K562 (cell line): Measurements from ENCODE around the gene LAMTOR4. TPM values are rescaled to one million over a fixed set of nuclear protein-coding genes. Genes with fewer than 3 reads are reported as not detected.

Experiments used
- ATAC-seq: fragments of 200-7000 bp; cut with Tn5 transposase; 3 replicates; pipeline ENCODE4 v1.9.1; 2020; ENCODE audit warnings: moderate library complexity
- BruUV-seq: library from RNA; stranded (reverse); fragments of 400-500 nt; replicated peaks from 2 replicates; lab custom pipeline; 2021; lab: Mats Ljungman, UMichigan
- CTCF ChIA-PET: fragments of 300-600 bp; formaldehyde crosslinking; extraction: SDS; loops from one replicate; lab custom pipeline; 2021; ENCODE audit warnings: low intra/inter-chr PET ratio; lab: Yijun Ruan, JAX
- POLR2A ChIA-PET: fragments of 300-600, 350-650 bp; sonication (Branson Sonifier 250); formaldehyde crosslinking; extraction: SDS; loops from one replicate; lab custom pipeline; 2021; ENCODE audit warnings: antibody characterized with exemption, inconsistent platforms; lab: Yijun Ruan, JAX
- DNase-seq, 4 experiments: peaks; one replicate each; pipeline versions ENCODE4 v3.0.0 to v3.0.0-alpha.2; 2011 to 2018; ENCODE audit warnings: low spot score in 3 of 4, mixed read lengths in 3 of 4; ENCODE audit errors: extremely low read depth in 1 of 4
- FAIRE-seq: peaks from 2 replicates; lab custom pipeline; 2011; peaks lifted over from hg19 to GRCh38; lab: Jason Lieb, UNC
- H2AFZ ChIP-seq: 2 replicates; pipeline ENCODE4 v1.6.0; 2011; ENCODE audit warnings: low read depth, low read length, control low read depth, inconsistent platforms
- H3K27ac ChIP-seq: fragments of 200-600 bp; 3 replicates; pipeline ENCODE4 v1.8.0; 2011; ENCODE audit warnings: low read depth, mild to moderate bottlenecking, control low read depth, inconsistent platforms, low read length, moderate library complexity, mixed read lengths; ENCODE audit errors: extremely low read depth
- H3K27me3 ChIP-seq, 2 experiments: fragments of 300-600 bp in 1 of 2; 2 replicates in 1 of 2; 3 replicates in 1 of 2; pipeline versions ENCODE4 v1.6.0 to v1.8.0; 2011; ENCODE audit warnings: inconsistent platforms in 2 of 2, low read length in 2 of 2, mild to moderate bottlenecking in 1 of 2, mixed read lengths in 1 of 2, moderate library complexity in 1 of 2; ENCODE audit not compliant: control insufficient read depth in 2 of 2, insufficient read depth in 2 of 2
- H3K36me3 ChIP-seq: fragments of 300-600 bp; 3 replicates; pipeline ENCODE4 v1.8.0; 2011; ENCODE audit warnings: mild to moderate bottlenecking, low read length, inconsistent platforms; ENCODE audit not compliant: control insufficient read depth, insufficient read depth
- H3K4me1 ChIP-seq, 2 experiments: fragments of 200-600 bp in 1 of 2; replicated peaks in 1 of 2; 2 replicates in 1 of 2; 3 replicates in 1 of 2; pipeline versions ENCODE4 v1.5.1 to v1.8.0; 2011; ENCODE audit warnings: inconsistent platforms in 2 of 2, low read length in 2 of 2, mild to moderate bottlenecking in 1 of 2, mixed read lengths in 1 of 2, moderate library complexity in 1 of 2; ENCODE audit not compliant: control insufficient read depth in 2 of 2, insufficient read depth in 2 of 2
- H3K4me2 ChIP-seq: 2 replicates; pipeline ENCODE4 v1.6.1; 2011; ENCODE audit warnings: low read length, control low read depth, inconsistent platforms, mixed read lengths; ENCODE audit not compliant: insufficient read depth
- H3K4me3 ChIP-seq: fragments of 200-600 bp; sonication (generic), shearing (Covaris generic); 2 replicates; pipeline ENCODE4 v1.5.1; 2016; ENCODE audit warnings: control low read depth, inconsistent platforms
- H3K79me2 ChIP-seq: fragments of 200-600 bp; 3 replicates; pipeline ENCODE4 v1.8.0; 2011; ENCODE audit warnings: low read length, inconsistent platforms; ENCODE audit not compliant: control insufficient read depth, insufficient read depth
- H3K9ac ChIP-seq, 2 experiments: 2 replicates each; pipeline versions ENCODE4 v1.6.0 to v1.6.1; 2011; ENCODE audit warnings: low read depth in 2 of 2, low read length in 2 of 2, control low read depth in 1 of 2, inconsistent platforms in 1 of 2, mild to moderate bottlenecking in 1 of 2, mixed read lengths in 1 of 2; ENCODE audit not compliant: insufficient read depth in 1 of 2
- H3K9me1 ChIP-seq: one replicate; pipeline ENCODE4 v1.6.0; 2011; ENCODE audit warnings: inconsistent platforms, mild to moderate bottlenecking, low read length, moderate library complexity; ENCODE audit not compliant: control insufficient read depth, insufficient read depth
- H3K9me3 ChIP-seq: replicated peaks from 2 replicates; pipeline ENCODE4 v1.5.1; 2011; ENCODE audit warnings: low read depth, low read length, inconsistent platforms; ENCODE audit not compliant: control insufficient read depth, insufficient read depth
- H4K20me1 ChIP-seq: replicated peaks from 2 replicates; pipeline ENCODE4 v1.6.1; 2011; ENCODE audit warnings: low read length, inconsistent platforms, mixed read lengths; ENCODE audit not compliant: control insufficient read depth, insufficient read depth
- ATF3 ChIP-seq, 2 experiments: fragments of 450-650 bp in 1 of 2; sonication (generic) in 1 of 2; formaldehyde crosslinking in 1 of 2; IDR thresholded peaks in 1 of 2; conservative IDR thresholded peaks in 1 of 2; 2 replicates each; pipeline versions ENCODE4 v1.6.1 to v1.8.1; 2016 to 2023; ENCODE audit warnings: mild to moderate bottlenecking in 2 of 2, moderate library complexity in 2 of 2, inconsistent platforms in 1 of 2, missing genetic modification reagents in 1 of 2
- KDM5B ChIP-seq: fragments of 200-600 bp; sonication (generic); IDR thresholded peaks from 2 replicates; pipeline ENCODE4 v1.6.1; 2012; ENCODE audit warnings: low read depth, mild to moderate bottlenecking, moderate library complexity, low read length, control low read depth, inconsistent platforms; ENCODE audit not compliant: insufficient replicate concordance
- POLR2AphosphoS2 ChIP-seq: IDR thresholded peaks from 2 replicates; pipeline ENCODE4 v1.6.1; 2012; ENCODE audit warnings: low read length, improper control_type of control experiment
- RBFOX2 ChIP-seq: fragments of 200-400 bp; formaldehyde crosslinking; IDR thresholded peaks from 2 replicates; pipeline ENCODE4 v1.6.1; 2017; ENCODE audit warnings: low read depth, mild to moderate bottlenecking, low read length, moderate library complexity
- RBM17 ChIP-seq: fragments of 200-400 bp; formaldehyde crosslinking; IDR thresholded peaks from 2 replicates; pipeline ENCODE4 v1.6.1; 2017; ENCODE audit warnings: low read depth, mild to moderate bottlenecking, low read length, borderline replicate concordance
- ZBTB40 ChIP-seq, 2 experiments: fragments of 450-650 bp in 1 of 2; sonication (generic) in 1 of 2; formaldehyde crosslinking in 1 of 2; IDR thresholded peaks; 2 replicates each; pipeline versions ENCODE4 v1.7.1 to v1.9.0; 2016 to 2022; ENCODE audit warnings: inconsistent platforms in 1 of 2, mild to moderate bottlenecking in 1 of 2, missing genetic modification reagents in 1 of 2
- ZBTB9 ChIP-seq: fragments of 450-650 bp; formaldehyde crosslinking; IDR thresholded peaks from 2 replicates; pipeline ENCODE4 v1.4.0; 2020; ENCODE audit warnings: mild to moderate bottlenecking, moderate library complexity
- WGBS: fragments of 100-300 bp; shearing (Covaris generic); methylation state at CpG from one replicate; pipeline ENCODE4 v1.1.6; 2016; ENCODE audit warnings: low coverage, mixed read lengths; ENCODE audit not compliant: insufficient coverage; ENCODE audit errors: missing lambda C conversion rate; 5-methylcytosine and 5-hydroxymethylcytosine counted together
- in situ Hi-C: fragments of 300-500 bp; cut with MboI; formaldehyde crosslinking; loops from 4 replicates; pipeline ENCODE4 v1.15.0; 2018; ENCODE audit warnings: inconsistent platforms, mixed read lengths
- intact Hi-C: fragments of 100-400 bp; cut with micrococcal nuclease; formaldehyde crosslinking; loops from 2 replicates; pipeline ENCODE4 v1.14.2; 2022
- polyA plus RNA-seq, 8 experiments: library from polyadenylated mRNA; depleted of rRNA in 4 of 8; stranded (reverse) in 5 of 8; unstranded in 3 of 8; fragments of >200 nt; fragmentation: Nextera tagmentation in 2 of 8; fragmentation: Illumina TruSeq in 1 of 8; extraction: Ambion mirVana in 2 of 8; extraction: Trizol in 1 of 8; gene quantifications; 2 replicates each; pipeline versions ENCODE4 v1.2.1 to v1.2.3, GENCODE V29; 2011 to 2014; ENCODE audit warnings: inconsistent platforms in 1 of 8, missing spikeins in 1 of 8
- total RNA-seq, 7 experiments: library from RNA; depleted of rRNA in 6 of 7; stranded (reverse); fragments of >200 nt in 6 of 7; fragmentation: Illumina TruSeq in 2 of 7; extraction: Trizol in 2 of 7; gene quantifications; 2 replicates each; pipeline versions ENCODE4 v1.2.1 to v1.2.3, GENCODE V29; 2011 to 2021; ENCODE audit warnings: low replicate concordance in 1 of 7

Gene LAMTOR4
- total and polyA plus RNA-seq, 9 of the 15 experiments (the other 6 are each of a cell fraction or from before 2014, with no cell fraction given) = 79.6 to 314 (median 195) TPM

- Histone ChIP-seq H3K4me3 (no peak overlapping the region), H2AFZ (peak overlapping the region; percentile 75), H3K27ac (no peak overlapping the region), H3K27me3 (no peaks in the 10 kb centered on the region), H4K20me1 (no peaks in the 10 kb centered on the region), H3K79me2 (no peaks in the 10 kb centered on the region), H3K4me1 (peaks cover 0 to 11% of the 10 kb centered on the region in 2 experiments; a peak in 3 of 5 replicates), H3K9me1 (no peaks in the 10 kb centered on the region), H3K36me3 (no peaks in the 10 kb centered on the region), H3K4me2 (no peak overlapping the region), H3K9me3 (no peaks in the 10 kb centered on the region), H3K9ac (no peak overlapping the region)
- intact Hi-C loops (loop anchor here (1.0 kb wide), 3 partner anchors 26 to 42 kb away; partner anchors contain the start of genes LAMTOR4 and TRAPPC14), in situ Hi-C loops (no loop called here)
- 5% methylated on average over 4 of the region's 4 CpGs for WGBS
- ChIA-PET CTCF (interaction anchor here (1.1 kb wide), 1 partner anchor 27 kb away, joined by 4 read pairs; no protein-coding TSS in a partner anchor), POLR2A (interaction anchor here (0.7 to 1.5 kb wide), 4 partner anchors 8 to 239 kb away, joined by 3 to 12 read pairs (median 7); partner anchors contain the start of gene MEPCE)
- FAIRE-seq = peak; percentile 83
- no TSS peak for BruUV-seq
- peak; percentile 90 for ATAC-seq
- DNase-seq = peak; percentile 48 to 76 (median 52)
- TF ChIP-seq POLR2AphosphoS2 (no peak), RBFOX2 (0 out of 2 replicates have a peak, but pooled peaks have one; percentile 29), KDM5B (no peak), ATF3 (IDR thresholded peaks at IDR 0.05) (peak; percentile 91), ATF3 (CRISPR knock-in tag; conservative IDR thresholded peaks at IDR 0.05) (no peak), ZBTB40 (IDR thresholded peaks at IDR 0.05) (0 out of 2 replicates have a peak, but pooled peaks have one; percentile 51), ZBTB40 (CRISPR knock-in tag; IDR thresholded peaks at IDR 0.05) (no peak), RBM17 (no peak), ZBTB9 (CRISPR knock-in tag) (0 out of 2 replicates have a peak, but pooled peaks have one; percentile 24)
Observed at GRCh38 chr7:100190048-100190711, 41.5 kb downstream of the LAMTOR4 start.
